GM19238 (cell line): ENCODE data around the gene GPR75.

Source experiments
- DNase-seq: peaks from one replicate; pipeline ENCODE4 v3.0.0; 2011; ENCODE audit warnings: low spot score; ENCODE audit not compliant: insufficient read length

Gene GPR75

GRCh38 chr2:53859206-53860181 is at the start of gene GPR75:
Gene GPR75 (minus strand): TSS chr2:53859967. CDS start chr2:53854756, 5,211 bp downstream.
- no peak for DNase-seq

- DNase-seq = no peak
Measured at GRCh38 chr2:53907582-53907981, 47.8 kb upstream of the GPR75 start.

- DNase-seq = no peak
Measured at GRCh38 chr2:53905396-53905795, 45.6 kb upstream of the GPR75 start.

- no peak for DNase-seq
Measured at GRCh38 chr2:53903011-53903410, 43.2 kb upstream of the GPR75 start.

GRCh38 chr2:53901192-53901591 is 41.4 kb upstream of the GPR75 start:
- no peak for DNase-seq

GRCh38 chr2:53896864-53897263 is 37.1 kb upstream of the GPR75 start:
- no peak for DNase-seq

- DNase-seq = no peak
Measured at GRCh38 chr2:53886406-53887280, 26.9 kb upstream of the GPR75 start.

- no peak for DNase-seq
Measured at GRCh38 chr2:53884883-53885282, 25.1 kb upstream of the GPR75 start.

GRCh38 chr2:53881986-53882385 is 22.2 kb upstream of the GPR75 start:
- DNase-seq = no peak

- DNase-seq = no peak
Measured at GRCh38 chr2:53881360-53881759, 21.6 kb upstream of the GPR75 start.

GRCh38 chr2:53880756-53881155 is 21.0 kb upstream of the GPR75 start:
- DNase-seq = no peak

GRCh38 chr2:53877556-53877955 is 17.8 kb upstream of the GPR75 start:
- no peak for DNase-seq

GRCh38 chr2:53877112-53877511 is 17.3 kb upstream of the GPR75 start:
- no peak for DNase-seq

GRCh38 chr2:53874401-53874950 is 14.7 kb upstream of the GPR75 start:
- no peak for DNase-seq

GRCh38 chr2:53867773-53868172 is 8.0 kb upstream of the GPR75 start:
- DNase-seq = no peak

- DNase-seq = no peak
Measured at GRCh38 chr2:53867169-53867568, 7.4 kb upstream of the GPR75 start.

GRCh38 chr2:53865962-53866361 is 6.2 kb upstream of the GPR75 start:
- DNase-seq = no peak

- no peak for DNase-seq
Measured at GRCh38 chr2:53865264-53865663, 5.5 kb upstream of the GPR75 start.

- DNase-seq = no peak
Measured at GRCh38 chr2:53863538-53864227, 3.9 kb upstream of the GPR75 start.

GRCh38 chr2:53861824-53862223 is 2.1 kb upstream of the GPR75 start:
- DNase-seq = no peak

GRCh38 chr2:53856272-53856671 is 3.5 kb downstream of the GPR75 start:
- DNase-seq = no peak
